Measurements from ENCODE around the gene EME1. TPM values are rescaled to one million over a fixed set of nuclear protein-coding genes. Genes with fewer than 3 reads are reported as not detected.

Gene EME1
- polyA plus RNA-seq, 1 donor from 2014 or later, result 5.4 TPM

DNA sequence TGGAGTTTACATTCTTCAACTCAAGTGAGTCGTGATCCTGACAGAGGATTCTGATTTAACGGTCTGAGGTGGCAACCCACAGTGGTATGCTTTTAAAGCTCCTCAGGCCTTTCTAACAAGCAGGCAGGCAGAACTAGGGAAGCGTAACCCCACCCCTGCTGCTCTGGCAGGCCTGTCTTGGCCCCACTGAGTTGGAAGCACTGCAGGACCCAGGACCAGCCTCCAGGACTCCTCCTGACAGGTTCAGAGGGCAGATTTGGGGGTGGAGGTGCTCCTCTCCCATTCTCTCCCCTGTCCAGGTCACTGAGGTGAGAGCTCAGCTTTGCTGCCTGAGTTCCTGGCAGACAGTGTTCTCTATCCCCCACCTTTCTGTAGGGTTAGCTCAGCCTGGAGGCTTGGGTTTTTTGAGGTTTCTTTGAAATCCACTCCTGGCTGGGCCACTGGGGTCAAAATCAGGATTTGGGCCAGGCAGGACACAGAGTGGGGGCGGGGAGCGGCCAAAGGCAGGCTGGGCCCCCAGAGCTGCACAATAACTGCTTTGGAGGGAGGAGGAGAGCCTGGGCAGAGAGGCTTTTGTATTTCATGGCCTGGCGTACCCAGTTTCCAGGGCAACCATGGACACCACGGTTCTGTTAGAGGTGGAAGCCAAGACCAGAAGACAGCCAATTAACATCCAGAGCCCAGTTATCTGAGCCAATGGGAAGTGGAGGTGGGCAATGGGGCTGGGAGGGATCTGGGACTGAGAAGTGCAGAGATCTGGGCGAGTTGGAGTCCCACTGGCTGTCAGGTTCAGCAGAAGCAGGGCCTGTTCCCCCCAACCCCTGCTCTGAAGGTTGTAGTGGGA is 9.6 kb upstream of the EME1 start:
- H3K4me3 ChIP-seq (ENCODE audit: low read length), result no peak overlapping the region
- no peak overlapping the region for H3K9ac ChIP-seq (ENCODE audit: low read length)
- no peak for TF ChIP-seq CTCF (IDR thresholded peaks at IDR 0.05; ENCODE audit: poor library complexity, severe bottlenecking)
- no peak for TF ChIP-seq POLR2AphosphoS5 (IDR thresholded peaks at IDR 0.05)
- TF ChIP-seq REST (IDR thresholded peaks at IDR 0.05; ENCODE audit: borderline replicate concordance), result no peak
- no peak for TF ChIP-seq SMC3 (conservative IDR thresholded peaks at IDR 0.05; ENCODE audit: poor library complexity)
- TF ChIP-seq MXI1 (conservative IDR thresholded peaks at IDR 0.05; ENCODE audit: poor library complexity, severe bottlenecking), result no peak
- no peak for TF ChIP-seq EZH2 (IDR thresholded peaks at IDR 0.05; ENCODE audit: borderline replicate concordance, insufficient read depth, low read length, poor library complexity, severe bottlenecking)
- TF ChIP-seq EP300 (conservative IDR thresholded peaks at IDR 0.05; ENCODE audit: poor library complexity, severe bottlenecking), result no peak
- no peak for TF ChIP-seq TAF1 (IDR thresholded peaks at IDR 0.05; ENCODE audit: low read depth)
- TF ChIP-seq RAD21 (conservative IDR thresholded peaks at IDR 0.05), result no peak
- H3K27me3 ChIP-seq (ENCODE audit: insufficient read depth, low read depth, low read length), result no peaks in the 10 kb centered on the region
- H3K79me2 ChIP-seq (replicated peaks; ENCODE audit: insufficient read depth, low read length), result no peaks in the 10 kb centered on the region
- no peaks in the 10 kb centered on the region for H3K9me3 ChIP-seq (ENCODE audit: low read length)
- no peaks in the 10 kb centered on the region for H4K20me1 ChIP-seq (ENCODE audit: insufficient read depth)
- no peak overlapping the region for H3K4me2 ChIP-seq (ENCODE audit: low read length)
- H3K9me2 ChIP-seq (ENCODE audit: insufficient read depth, low read length), result no peaks in the 10 kb centered on the region
- H3F3A ChIP-seq (ENCODE audit: insufficient read depth, low read length, poor library complexity, severe bottlenecking), result no peaks in the 10 kb centered on the region
- H3K27ac ChIP-seq (ENCODE audit: low read length), result no peak overlapping the region
- H2AFZ ChIP-seq (ENCODE audit: low read depth, low read length), result no peak overlapping the region
- no peaks in the 10 kb centered on the region for H3K36me3 ChIP-seq (ENCODE audit: insufficient read depth, low read length)

DNA sequence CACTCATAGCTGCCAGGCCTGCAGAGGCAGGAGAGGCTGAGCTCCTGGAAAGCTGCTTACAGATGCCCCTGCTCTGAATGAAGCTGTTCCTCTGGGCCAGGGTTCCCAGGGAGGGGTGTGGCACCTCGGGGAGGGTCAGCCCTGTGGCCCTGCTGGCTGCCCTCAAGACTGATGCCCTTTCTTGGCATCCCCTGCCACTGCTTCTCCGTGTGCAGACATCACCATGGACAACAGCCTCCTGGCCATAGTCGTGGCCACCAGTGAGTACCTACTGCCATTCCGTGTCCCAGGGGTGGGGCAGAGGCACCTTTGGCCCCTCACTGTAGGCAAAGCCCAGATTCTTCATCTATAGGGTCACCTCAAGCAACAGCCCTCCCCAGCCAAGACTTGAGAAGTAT is 9.0 kb upstream of the EME1 start:
- no peaks in the 10 kb centered on the region for H3K27me3 ChIP-seq (ENCODE audit: insufficient read depth, low read depth, low read length)
- H3F3A ChIP-seq (ENCODE audit: insufficient read depth, low read length, poor library complexity, severe bottlenecking), result no peaks in the 10 kb centered on the region
- H2AFZ ChIP-seq (ENCODE audit: low read depth, low read length), result no peak overlapping the region
- H3K79me2 ChIP-seq (replicated peaks; ENCODE audit: insufficient read depth, low read length), result no peaks in the 10 kb centered on the region
- H3K9me3 ChIP-seq (ENCODE audit: low read length), result no peaks in the 10 kb centered on the region
- H3K9me2 ChIP-seq (ENCODE audit: insufficient read depth, low read length), result no peaks in the 10 kb centered on the region
- no peak overlapping the region for H3K4me3 ChIP-seq (ENCODE audit: low read length)
- TF ChIP-seq CTCF (IDR thresholded peaks at IDR 0.05; ENCODE audit: poor library complexity, severe bottlenecking) (no peak), TAF1 (IDR thresholded peaks at IDR 0.05; ENCODE audit: low read depth) (no peak), REST (IDR thresholded peaks at IDR 0.05; ENCODE audit: borderline replicate concordance) (no peak), EP300 (conservative IDR thresholded peaks at IDR 0.05; ENCODE audit: poor library complexity, severe bottlenecking) (no peak), POLR2AphosphoS5 (IDR thresholded peaks at IDR 0.05) (no peak), SMC3 (conservative IDR thresholded peaks at IDR 0.05; ENCODE audit: poor library complexity) (no peak), MXI1 (conservative IDR thresholded peaks at IDR 0.05; ENCODE audit: poor library complexity, severe bottlenecking) (no peak), RAD21 (conservative IDR thresholded peaks at IDR 0.05) (no peak), EZH2 (IDR thresholded peaks at IDR 0.05; ENCODE audit: borderline replicate concordance, insufficient read depth, low read length, poor library complexity, severe bottlenecking) (no peak)
- H3K4me2 ChIP-seq (ENCODE audit: low read length), result no peak overlapping the region
- no peaks in the 10 kb centered on the region for H3K36me3 ChIP-seq (ENCODE audit: insufficient read depth, low read length)
- H3K27ac ChIP-seq (ENCODE audit: low read length), result no peak overlapping the region
- H4K20me1 ChIP-seq (ENCODE audit: insufficient read depth), result no peaks in the 10 kb centered on the region
- no peak overlapping the region for H3K9ac ChIP-seq (ENCODE audit: low read length)

All from neural cell (in vitro differentiated cells).